ENCODE data around the gene E2F4. TPM values are rescaled to one million over a fixed set of nuclear protein-coding genes. Genes with fewer than 3 reads are reported as not detected.

E2F4 gene
- total and polyA plus RNA-seq, 9 of the 15 experiments (the other 6 are each of a cell fraction or from before 2014, with no cell fraction given) = 9.7 to 139 (median 106) TPM

DNA sequence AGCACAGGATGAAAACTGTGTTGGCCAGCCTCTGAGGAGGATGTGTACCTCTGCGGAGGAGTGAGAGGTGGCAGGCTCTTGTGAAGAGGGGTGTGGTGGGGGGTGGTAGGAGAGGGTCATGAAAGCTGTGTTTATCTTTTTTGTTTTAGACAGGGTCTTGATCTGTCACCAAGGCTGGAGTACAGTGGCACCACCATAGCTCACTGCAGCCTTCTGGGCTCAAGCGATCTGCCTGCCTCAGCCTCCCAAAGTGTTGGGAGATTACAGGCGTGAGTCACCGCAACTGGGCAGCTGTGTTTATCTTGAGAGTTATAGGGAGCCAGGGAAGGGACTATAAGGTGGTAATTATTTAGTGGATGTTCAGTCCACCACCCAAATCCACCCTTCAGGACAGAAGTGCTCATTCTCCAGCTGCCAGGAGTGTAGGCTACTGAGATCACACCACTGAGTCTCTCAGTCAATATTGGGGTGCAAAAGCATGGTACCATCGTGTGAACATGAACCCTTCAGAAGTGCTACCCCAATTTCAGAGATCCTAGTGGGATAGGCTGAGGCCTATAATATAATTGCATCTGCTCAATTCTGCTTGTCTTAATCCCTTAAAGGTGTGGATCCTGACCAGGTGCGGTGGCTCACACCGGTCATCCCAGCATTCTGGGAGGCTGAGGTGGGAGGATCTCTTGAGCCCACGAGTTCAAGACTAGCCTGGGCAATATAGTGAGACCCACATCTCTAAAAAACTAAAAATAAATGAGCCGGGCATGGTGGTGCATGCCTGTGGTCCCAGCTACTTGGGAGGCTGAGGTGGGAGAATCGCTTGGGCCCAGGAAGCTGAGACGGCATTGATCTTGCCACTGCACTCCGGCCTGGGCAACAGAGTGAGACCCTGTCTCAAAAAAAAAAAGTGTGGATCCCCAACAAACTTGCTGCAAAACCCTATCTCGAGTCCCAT lies 1.2 kb upstream of the E2F4 start:
- peak overlapping the region; percentile 97 for H3K4me2 ChIP-seq (ENCODE audit: insufficient read depth, low read length)
- DNase-seq (ENCODE audit: extremely low read depth in 1 of 4, low spot score in 3 of 4) = peak in 1 of 4 experiments; percentile 73
- peaks cover 39 to 71% of the 10 kb centered on the region in 2 experiments for H3K4me1 ChIP-seq (replicated peaks in 1 of 2; ENCODE audit: control insufficient read depth in 2 of 2, insufficient read depth in 2 of 2, low read length in 2 of 2)
- H4K20me1 ChIP-seq (replicated peaks; ENCODE audit: control insufficient read depth, insufficient read depth, low read length) = 0 out of 2 replicates have a peak, but pooled peaks cover 2% of the 10 kb centered on the region
- in situ Hi-C loops (cut with MboI) = no loop called here
- peak overlapping the region; percentile 11; the same call in 1 of the 3 replicates for H3K27ac ChIP-seq (ENCODE audit: extremely low read depth, low read depth, low read length)
- H3K9me3 ChIP-seq (replicated peaks; ENCODE audit: control insufficient read depth, insufficient read depth, low read depth, low read length) = no peaks in the 10 kb centered on the region
- H2AFZ ChIP-seq (ENCODE audit: low read depth, low read length) = peak overlapping the region; percentile 88
- peak; percentile 85 for FAIRE-seq
- BruUV-seq (replicated peaks) = no TSS peak
- H3K9ac ChIP-seq (ENCODE audit: insufficient read depth in 1 of 2, low read depth in 2 of 2, low read length in 2 of 2) = peak overlapping the region; percentile 19 to 24; a peak in 1 of 4 replicates
- H3K9me1 ChIP-seq (ENCODE audit: control insufficient read depth, insufficient read depth, low read length) = no peaks in the 10 kb centered on the region
- ATAC-seq = peak; percentile 26
- POLR2A ChIA-PET = interaction anchor here (0.6 to 1.1 kb wide), 6 partner anchors 30 to 172 kb away, joined by 3 to 4 read pairs (median 4); partner anchors contain the start of genes FBXL8, TMEM208 and TRADD
- intact Hi-C loops (cut with micrococcal nuclease) = loop anchor here (5.0 kb wide), 1 partner anchor 37 kb away; the partner anchor contains the start of gene TMEM208
- peaks cover 30% of the 10 kb centered on the region for H3K36me3 ChIP-seq (ENCODE audit: control insufficient read depth, insufficient read depth, low read length)
- H3K4me3 ChIP-seq = no peak overlapping the region
- peaks cover 42% of the 10 kb centered on the region for H3K79me2 ChIP-seq (ENCODE audit: control insufficient read depth, insufficient read depth, low read length)
- 38% methylated on average over 13 of the region's 13 CpGs for WGBS (ENCODE audit: insufficient coverage, low coverage, missing lambda C conversion rate)
- H3K27me3 ChIP-seq (ENCODE audit: control insufficient read depth in 2 of 2, insufficient read depth in 2 of 2, low read length in 2 of 2) = no peaks in the 10 kb centered on the region
- CTCF ChIA-PET (ENCODE audit: low intra/inter-chr PET ratio) = no interaction called here
- TF ChIP-seq TEAD1 (CRISPR knock-in tag; IDR thresholded peaks at IDR 0.05) (no peak), ARID1B (IDR thresholded peaks at IDR 0.05) (peak; percentile 83), MCM3 (IDR thresholded peaks at IDR 0.05) (no peak), TCF7L2 (IDR thresholded peaks at IDR 0.05; ENCODE audit: low read depth, low read length) (no peak), CBFA2T3 (IDR thresholded peaks at IDR 0.05) (peak; percentile 87), TRIM24 (IDR thresholded peaks at IDR 0.05) (peak in 1 of 2 experiments; percentile 23; a peak in 1 of 4 replicates), HNRNPLL (IDR thresholded peaks at IDR 0.05; ENCODE audit: low read depth, low read length, poor library complexity, severe bottlenecking) (no peak), FOXA3 (CRISPR knock-in tag; conservative IDR thresholded peaks at IDR 0.05 in 1 of 2, IDR thresholded peaks at IDR 0.05 in 1 of 2) (peak; percentile 27 to 88; a peak in 2 of 4 replicates), FOSL1 (tag; conservative IDR thresholded peaks at IDR 0.05) (peak; percentile 82), DPF2 (IDR thresholded peaks at IDR 0.05) (peak; percentile 88), FOS (IDR thresholded peaks at IDR 0.05; ENCODE audit: extremely low read depth, insufficient read length) (peak; percentile 14)
- TF ChIP-seq, protein P1, sequence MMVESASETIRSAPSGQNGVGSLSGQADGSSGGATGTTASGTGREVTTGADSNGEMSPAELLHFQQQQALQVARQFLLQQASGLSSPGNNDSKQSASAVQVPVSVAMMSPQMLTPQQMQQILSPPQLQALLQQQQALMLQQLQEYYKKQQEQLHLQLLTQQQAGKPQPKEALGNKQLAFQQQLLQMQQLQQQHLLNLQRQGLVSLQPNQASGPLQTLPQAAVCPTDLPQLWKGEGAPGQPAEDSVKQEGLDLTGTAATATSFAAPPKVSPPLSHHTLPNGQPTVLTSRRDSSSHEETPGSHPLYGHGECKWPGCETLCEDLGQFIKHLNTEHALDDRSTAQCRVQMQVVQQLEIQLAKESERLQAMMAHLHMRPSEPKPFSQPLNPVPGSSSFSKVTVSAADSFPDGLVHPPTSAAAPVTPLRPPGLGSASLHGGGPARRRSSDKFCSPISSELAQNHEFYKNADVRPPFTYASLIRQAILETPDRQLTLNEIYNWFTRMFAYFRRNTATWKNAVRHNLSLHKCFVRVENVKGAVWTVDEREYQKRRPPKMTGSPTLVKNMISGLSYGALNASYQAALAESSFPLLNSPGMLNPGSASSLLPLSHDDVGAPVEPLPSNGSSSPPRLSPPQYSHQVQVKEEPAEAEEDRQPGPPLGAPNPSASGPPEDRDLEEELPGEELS (CRISPR knock-in tag; IDR thresholded peaks at IDR 0.05; ENCODE audit: borderline replicate concordance) = no peak
- TF ChIP-seq, protein P2, sequence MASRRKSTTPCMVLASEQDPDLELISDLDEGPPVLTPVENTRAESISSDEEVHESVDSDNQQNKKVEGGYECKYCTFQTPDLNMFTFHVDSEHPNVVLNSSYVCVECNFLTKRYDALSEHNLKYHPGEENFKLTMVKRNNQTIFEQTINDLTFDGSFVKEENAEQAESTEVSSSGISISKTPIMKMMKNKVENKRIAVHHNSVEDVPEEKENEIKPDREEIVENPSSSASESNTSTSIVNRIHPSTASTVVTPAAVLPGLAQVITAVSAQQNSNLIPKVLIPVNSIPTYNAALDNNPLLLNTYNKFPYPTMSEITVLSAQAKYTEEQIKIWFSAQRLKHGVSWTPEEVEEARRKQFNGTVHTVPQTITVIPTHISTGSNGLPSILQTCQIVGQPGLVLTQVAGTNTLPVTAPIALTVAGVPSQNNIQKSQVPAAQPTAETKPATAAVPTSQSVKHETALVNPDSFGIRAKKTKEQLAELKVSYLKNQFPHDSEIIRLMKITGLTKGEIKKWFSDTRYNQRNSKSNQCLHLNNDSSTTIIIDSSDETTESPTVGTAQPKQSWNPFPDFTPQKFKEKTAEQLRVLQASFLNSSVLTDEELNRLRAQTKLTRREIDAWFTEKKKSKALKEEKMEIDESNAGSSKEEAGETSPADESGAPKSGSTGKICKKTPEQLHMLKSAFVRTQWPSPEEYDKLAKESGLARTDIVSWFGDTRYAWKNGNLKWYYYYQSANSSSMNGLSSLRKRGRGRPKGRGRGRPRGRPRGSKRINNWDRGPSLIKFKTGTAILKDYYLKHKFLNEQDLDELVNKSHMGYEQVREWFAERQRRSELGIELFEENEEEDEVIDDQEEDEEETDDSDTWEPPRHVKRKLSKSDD (conservative IDR thresholded peaks at IDR 0.05; ENCODE audit: low read length) = no peak
